DND-41 (cell line): Measurements from ENCODE around the gene DCAF8L2.

Source experiments
- CTCF ChIP-seq: IDR thresholded peaks from 2 replicates; pipeline ENCODE4 v1.5.1; 2012; ENCODE audit warnings: borderline replicate concordance, low read length, moderate library complexity, mild to moderate bottlenecking; ENCODE audit not compliant: poor library complexity, severe bottlenecking; ENCODE audit errors: extremely low read depth
- EZH2 ChIP-seq: IDR thresholded peaks from 3 replicates; pipeline ENCODE4 v1.6.1; 2012; ENCODE audit warnings: borderline replicate concordance, low read depth, mild to moderate bottlenecking, moderate library complexity, low read length, inconsistent platforms; ENCODE audit not compliant: severe bottlenecking

- TF ChIP-seq CTCF (no peak), EZH2 (no peak)
These were observed 8.2 kb downstream of the DCAF8L2 start for GRCh38 chrX:27598312-27598711.
